B cell (primary cell): Measurements from ENCODE around the gene LPGAT1. TPM values are rescaled to one million over a fixed set of nuclear protein-coding genes. Genes with fewer than 3 reads are reported as not detected.
"Not testable (repeated sequence)": the region's sequence is repeated elsewhere in the genome, so short reads cannot be mapped to it uniquely, and the experiment has no call there.

ENCODE experiments used
- ATAC-seq: fragments of 200-7000 bp; cut with Tn5 transposase; one replicate; pipeline ENCODE4 v1.10.0; 2021; ENCODE audit warnings: low read depth, mild to moderate bottlenecking, moderate number of reproducible peaks, moderate library complexity
- CTCF ChIA-PET: fragments of 350-600 bp; sonication (Branson Sonifier 250); formaldehyde crosslinking; loops from one replicate; lab custom pipeline; 2021; ENCODE audit warnings: antibody characterized with exemption, inconsistent platforms; lab: Charles Lee
- POLR2A ChIA-PET: fragments of 350-600 bp; sonication (Branson Sonifier 250); formaldehyde crosslinking; loops from one replicate; lab custom pipeline; 2021; ENCODE audit warnings: antibody characterized with exemption; lab: Charles Lee
- DNase-seq: peaks from one replicate; pipeline ENCODE4 v3.0.0; 2013
- H2AFZ ChIP-seq: 2 replicates; pipeline ENCODE4 v1.6.1; 2012; ENCODE audit warnings: mild to moderate bottlenecking, low read depth, low read length; ENCODE audit not compliant: insufficient read depth, poor library complexity, severe bottlenecking
- H3K27ac ChIP-seq, 2 donors: 1 replicate in 1 of 2; 2 replicates in 1 of 2; pipeline ENCODE4 v1.5.1; 2012 to 2013; ENCODE audit warnings: low read length in 2 of 2, mild to moderate bottlenecking in 2 of 2, moderate library complexity in 1 of 2
- H3K27me3 ChIP-seq, 4 experiments: fragments of 200-600 bp in 1 of 4; sonication (generic) in 1 of 4; replicated peaks in 1 of 4; 1 replicate in 2 of 4; 2 replicates in 2 of 4; pipeline versions ENCODE4 v1.6.1 to v1.7.0; 2013 to 2016; ENCODE audit warnings: low read length in 3 of 4, mild to moderate bottlenecking in 2 of 4, mixed read lengths in 1 of 4, moderate library complexity in 1 of 4; ENCODE audit not compliant: insufficient read depth in 4 of 4, control insufficient read depth in 3 of 4; ENCODE audit errors: control extremely low read depth in 1 of 4
- H3K36me3 ChIP-seq, 2 experiments: replicated peaks in 1 of 2; 1 replicate in 1 of 2; 2 replicates in 1 of 2; pipeline versions ENCODE4 v1.6.1 to v1.7.1; 2013; ENCODE audit warnings: low read length in 1 of 2; ENCODE audit not compliant: insufficient read depth in 2 of 2, control insufficient read depth in 1 of 2; ENCODE audit errors: control extremely low read depth in 1 of 2, extremely low read depth in 1 of 2
- H3K4me1 ChIP-seq, 2 donors: fragments of 200-600 bp in 1 of 2; sonication (generic) in 1 of 2; 1 replicate in 1 of 2; 2 replicates in 1 of 2; pipeline versions ENCODE4 v1.5.1 to v1.6.1; 2013 to 2017; ENCODE audit warnings: low read length in 2 of 2; ENCODE audit not compliant: control insufficient read depth in 2 of 2, insufficient read depth in 2 of 2
- H3K4me2 ChIP-seq: replicated peaks from 2 replicates; pipeline ENCODE3; 2012; ENCODE audit warnings: mild to moderate bottlenecking, low read depth, low read length; ENCODE audit not compliant: poor library complexity, severe bottlenecking
- H3K4me3 ChIP-seq, 5 experiments: fragments of 200-600 bp in 1 of 5; sonication (generic) in 1 of 5; 1 replicate in 3 of 5; 2 replicates in 2 of 5; pipeline versions ENCODE4 v1.5.1 to v1.7.0; 2011 to 2016; ENCODE audit warnings: low read length in 4 of 5, mild to moderate bottlenecking in 4 of 5, low read depth in 2 of 5, control low read depth in 1 of 5, moderate library complexity in 1 of 5; ENCODE audit not compliant: insufficient read depth in 1 of 5; ENCODE audit errors: control extremely low read depth in 1 of 5, extremely low read depth in 1 of 5
- H3K79me2 ChIP-seq: fragments of 200-600 bp; sonication (generic); one replicate; pipeline ENCODE4 v1.6.0; 2016; ENCODE audit warnings: low read length; ENCODE audit not compliant: control insufficient read depth, insufficient read depth
- H3K9ac ChIP-seq: fragments of 200-600 bp; sonication (generic); 2 replicates; pipeline ENCODE4 v1.6.1; 2017; ENCODE audit warnings: mild to moderate bottlenecking, low read length, moderate library complexity
- H3K9me3 ChIP-seq, 3 donors: one replicate each; pipeline versions ENCODE4 v1.6.1 to v1.7.1; 2013; ENCODE audit warnings: low read length in 2 of 3; ENCODE audit not compliant: control insufficient read depth in 2 of 3, insufficient read depth in 1 of 3; ENCODE audit errors: control extremely low read depth in 1 of 3
- H4K20me1 ChIP-seq: 2 replicates; pipeline ENCODE4 v1.6.0; 2012; ENCODE audit warnings: mild to moderate bottlenecking, low read length; ENCODE audit not compliant: insufficient read depth, control insufficient read depth, poor library complexity, severe bottlenecking
- H3K27ac Mint-ChIP-seq: one replicate; pipeline ENCODE4 v1.8.0; 2021; ENCODE audit warnings: mixed read lengths
- H3K27me3 Mint-ChIP-seq: one replicate; pipeline ENCODE4 v1.8.0; 2021; ENCODE audit warnings: mixed read lengths
- H3K4me1 Mint-ChIP-seq: one replicate; pipeline ENCODE4 v1.8.0; 2021; ENCODE audit warnings: mixed read lengths
- H3K4me3 Mint-ChIP-seq: one replicate; pipeline ENCODE4 v1.8.0; 2021; ENCODE audit warnings: mixed read lengths
- H3K9me3 Mint-ChIP-seq: one replicate; pipeline ENCODE4 v1.8.0; 2022; ENCODE audit warnings: mixed read lengths; ENCODE audit not compliant: insufficient read depth
- EZH2 ChIP-seq: IDR thresholded peaks from 2 replicates; pipeline ENCODE4 v1.6.1; 2012; ENCODE audit warnings: borderline replicate concordance, low read depth, mild to moderate bottlenecking, moderate library complexity, low read length; ENCODE audit not compliant: insufficient read depth, poor library complexity, severe bottlenecking
- WGBS: methylation state at CpG from one replicate; pipeline ENCODE4 v1.1.5; 2013; ENCODE audit warnings: missing lambda C conversion rate; ENCODE audit not compliant: insufficient coverage; 5-methylcytosine and 5-hydroxymethylcytosine counted together
- intact Hi-C: fragments of 100-400 bp; cut with micrococcal nuclease; formaldehyde crosslinking; loops from one replicate; pipeline ENCODE4 v1.10.0; 2022
- polyA plus RNA-seq: library from polyadenylated mRNA; depleted of rRNA; stranded (reverse); fragments of >200 nt; gene quantifications from 2 replicates; pipeline ENCODE4 v1.2.3, GENCODE V29; 2012
- total RNA-seq, 2 donors: library from RNA; stranded (reverse); fragments of 120-200 nt in 1 of 2; gene quantifications; 1 replicate in 1 of 2; 2 replicates in 1 of 2; pipeline versions ENCODE4 v1.2.3 to v1.2.4, GENCODE V29; 2013 to 2022

The LPGAT1 gene
- total and polyA plus RNA-seq, 2 donors (not counting 1 experiment from before 2014, with no cell fraction given), result 9.3 to 63.8 TPM

DNA sequence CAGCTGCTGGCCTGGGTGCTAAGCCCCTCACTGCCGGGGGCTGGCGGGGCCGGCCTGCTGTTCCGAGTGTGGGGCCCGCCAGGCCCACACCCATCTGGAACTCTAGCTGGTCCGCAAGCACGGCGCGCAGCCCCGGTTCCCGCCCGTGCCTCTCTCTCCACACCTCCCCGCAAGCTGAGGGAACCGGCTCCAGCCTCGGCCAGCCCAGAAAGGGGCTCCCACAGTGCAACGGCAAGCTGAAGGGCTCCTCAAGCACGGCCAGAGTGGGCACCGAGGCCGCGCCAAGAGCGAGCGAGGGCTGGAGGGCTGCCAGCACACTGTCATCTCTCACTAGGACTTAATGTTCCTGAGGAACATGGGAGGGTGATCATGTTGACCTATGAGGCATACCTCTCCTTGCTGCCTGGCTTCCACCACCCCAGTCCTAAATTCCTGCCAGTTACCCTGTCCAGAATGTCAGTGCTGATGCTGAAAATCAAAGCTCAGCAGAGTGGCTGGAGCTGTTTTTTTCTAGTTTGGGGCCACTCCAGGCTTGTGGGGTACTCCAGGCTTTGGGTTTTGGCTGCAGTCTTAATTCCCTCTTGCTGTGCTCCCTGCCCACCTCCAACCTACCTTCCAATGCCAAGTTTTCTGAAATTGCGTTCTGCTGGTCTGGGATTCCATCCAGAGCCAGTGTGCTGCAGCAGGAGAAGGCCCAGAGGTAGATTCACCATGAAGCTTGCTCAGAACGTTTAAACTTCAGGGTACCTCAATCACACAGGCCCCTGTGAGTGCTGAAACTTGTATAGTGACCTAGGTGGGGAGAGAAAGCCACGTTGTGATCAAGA, 44.2 kb upstream of the LPGAT1 start:
- intact Hi-C loops, result no loop called here
- ATAC-seq (no peak), DNase-seq (no peak)
- no peaks in the 10 kb centered on the region for H3K4me1 ChIP-seq
- POLR2A ChIA-PET, result no interaction called here
- H2AFZ ChIP-seq, result no peak overlapping the region
- Mint-ChIP-seq H3K4me1 (no peaks in the 10 kb centered on the region), H3K9me3 (no peaks in the 10 kb centered on the region), H3K27me3 (peaks cover 20% of the 10 kb centered on the region), H3K4me3 (no peak overlapping the region), H3K27ac (no peak overlapping the region)
- H3K79me2 ChIP-seq, result no peaks in the 10 kb centered on the region
- H3K9ac ChIP-seq, result no peak overlapping the region
- H3K36me3 ChIP-seq, result no peaks in the 10 kb centered on the region
- H3K4me3 ChIP-seq, result no peak overlapping the region
- no peaks in the 10 kb centered on the region for H4K20me1 ChIP-seq
- CTCF ChIA-PET, result no interaction called here
- H3K27me3 ChIP-seq, result peaks cover 0 to 6% (median 3%) of the 10 kb centered on the region in 4 experiments
- no peaks in the 10 kb centered on the region for H3K9me3 ChIP-seq
- no peak overlapping the region for H3K27ac ChIP-seq
- WGBS, result 88% methylated on average over 23 of the region's 25 CpGs
- TF ChIP-seq EZH2, result no peak
- H3K4me2 ChIP-seq, result no peak overlapping the region

DNA sequence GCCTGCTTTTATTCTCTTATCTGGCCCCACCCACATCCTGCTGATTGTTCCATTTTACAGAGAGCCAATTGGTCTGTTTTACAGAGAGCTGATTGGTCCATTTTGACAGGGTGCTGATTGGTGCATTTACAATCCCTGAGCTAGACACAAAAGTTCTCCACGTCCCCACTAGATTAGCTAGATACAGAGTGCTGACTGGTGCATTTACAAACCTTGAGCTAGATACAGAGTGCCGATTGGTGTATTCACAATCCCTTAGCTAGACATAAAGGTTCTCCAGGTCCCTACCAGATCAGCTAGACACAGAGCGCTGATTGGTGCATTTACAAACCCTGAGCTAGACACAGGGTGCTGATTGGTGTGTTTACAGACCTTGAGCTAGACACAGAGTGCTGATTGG, 43.2 kb upstream of the LPGAT1 start:
- H3K27me3 Mint-ChIP-seq, result peaks cover 25% of the 10 kb centered on the region
- H3K4me3 ChIP-seq, H3K4me1 ChIP-seq, H3K9ac ChIP-seq, H3K79me2 ChIP-seq, H3K27ac ChIP-seq, H3K4me3 Mint-ChIP-seq, CTCF ChIA-PET, H3K36me3 ChIP-seq, ATAC-seq, H3K9me3 ChIP-seq, H3K4me2 ChIP-seq, H3K9me3 Mint-ChIP-seq, DNase-seq, POLR2A ChIA-PET, H3K4me1 Mint-ChIP-seq, intact Hi-C loops, H3K27me3 ChIP-seq, H4K20me1 ChIP-seq, H3K27ac Mint-ChIP-seq, H2AFZ ChIP-seq: not testable (repeated sequence)
- WGBS, result no CpG with 5 or more reads among the region's 3 CpGs
